DND-41 (cell line): ENCODE measurements around the gene PPP1R37.

Source experiments
- ATAC-seq: fragments of 200-7000 bp; cut with Tn5 transposase; 3 replicates; pipeline ENCODE4 v1.9.1; 2021; ENCODE audit warnings: low read depth; ENCODE audit not compliant: insufficient read depth
- DNase-seq: peaks from one replicate; pipeline ENCODE4 v3.0.0-alpha.2; 2020
- H2AFZ ChIP-seq: 2 replicates; pipeline ENCODE4 v1.6.0; 2012; ENCODE audit warnings: low read depth, low read length
- H3K27ac ChIP-seq: 2 replicates; pipeline ENCODE4 v1.5.1; 2012; ENCODE audit warnings: low read length, inconsistent platforms
- H3K27me3 ChIP-seq: fragments of 200-600 bp; sonication (generic); 2 replicates; pipeline ENCODE4 v1.6.0; 2012; ENCODE audit warnings: low read length, mild to moderate bottlenecking, inconsistent platforms; ENCODE audit not compliant: insufficient read depth, poor library complexity
- H3K36me3 ChIP-seq: 2 replicates; pipeline ENCODE4 v1.5.1; 2012; ENCODE audit warnings: low read length, inconsistent platforms; ENCODE audit not compliant: insufficient read depth
- H3K4me1 ChIP-seq: 2 replicates; pipeline ENCODE4 v1.5.1; 2012; ENCODE audit warnings: mild to moderate bottlenecking, low read length; ENCODE audit not compliant: insufficient read depth
- H3K4me2 ChIP-seq: 2 replicates; pipeline ENCODE4 v1.6.0; 2012; ENCODE audit warnings: mild to moderate bottlenecking, moderate library complexity, low read length, inconsistent platforms; ENCODE audit not compliant: insufficient read depth
- H3K4me3 ChIP-seq, 2 experiments: fragments of 200-600 bp in 1 of 2; shearing (Covaris generic) in 1 of 2; 2 replicates each; pipeline ENCODE4 v1.5.1; 2012 to 2016; ENCODE audit warnings: inconsistent platforms in 2 of 2, low read length in 2 of 2, mild to moderate bottlenecking in 2 of 2, low read depth in 1 of 2, moderate library complexity in 1 of 2
- H3K79me2 ChIP-seq: 2 replicates; pipeline ENCODE4 v1.6.0; 2012; ENCODE audit warnings: low read length, inconsistent platforms; ENCODE audit not compliant: insufficient read depth
- H3K9ac ChIP-seq: 2 replicates; pipeline ENCODE4 v1.6.0; 2012; ENCODE audit warnings: low read depth, mild to moderate bottlenecking, inconsistent platforms, low read length, moderate library complexity
- H3K9me3 ChIP-seq: 2 replicates; pipeline ENCODE4 v1.5.1; 2012; ENCODE audit warnings: low read length, moderate library complexity, mild to moderate bottlenecking, inconsistent platforms; ENCODE audit not compliant: insufficient read depth, severe bottlenecking
- H4K20me1 ChIP-seq: 2 replicates; pipeline ENCODE4 v1.6.0; 2012; ENCODE audit warnings: low read length; ENCODE audit not compliant: insufficient read depth
- EZH2 ChIP-seq: IDR thresholded peaks from 3 replicates; pipeline ENCODE4 v1.6.1; 2012; ENCODE audit warnings: borderline replicate concordance, low read depth, mild to moderate bottlenecking, moderate library complexity, low read length, inconsistent platforms; ENCODE audit not compliant: severe bottlenecking
- TF ChIP-seq, protein P1 (sequence below): IDR thresholded peaks from 2 replicates; pipeline ENCODE4 v1.5.1; 2012; ENCODE audit warnings: borderline replicate concordance, low read length, moderate library complexity, mild to moderate bottlenecking; ENCODE audit not compliant: poor library complexity, severe bottlenecking; ENCODE audit errors: extremely low read depth

The PPP1R37 gene

DNA sequence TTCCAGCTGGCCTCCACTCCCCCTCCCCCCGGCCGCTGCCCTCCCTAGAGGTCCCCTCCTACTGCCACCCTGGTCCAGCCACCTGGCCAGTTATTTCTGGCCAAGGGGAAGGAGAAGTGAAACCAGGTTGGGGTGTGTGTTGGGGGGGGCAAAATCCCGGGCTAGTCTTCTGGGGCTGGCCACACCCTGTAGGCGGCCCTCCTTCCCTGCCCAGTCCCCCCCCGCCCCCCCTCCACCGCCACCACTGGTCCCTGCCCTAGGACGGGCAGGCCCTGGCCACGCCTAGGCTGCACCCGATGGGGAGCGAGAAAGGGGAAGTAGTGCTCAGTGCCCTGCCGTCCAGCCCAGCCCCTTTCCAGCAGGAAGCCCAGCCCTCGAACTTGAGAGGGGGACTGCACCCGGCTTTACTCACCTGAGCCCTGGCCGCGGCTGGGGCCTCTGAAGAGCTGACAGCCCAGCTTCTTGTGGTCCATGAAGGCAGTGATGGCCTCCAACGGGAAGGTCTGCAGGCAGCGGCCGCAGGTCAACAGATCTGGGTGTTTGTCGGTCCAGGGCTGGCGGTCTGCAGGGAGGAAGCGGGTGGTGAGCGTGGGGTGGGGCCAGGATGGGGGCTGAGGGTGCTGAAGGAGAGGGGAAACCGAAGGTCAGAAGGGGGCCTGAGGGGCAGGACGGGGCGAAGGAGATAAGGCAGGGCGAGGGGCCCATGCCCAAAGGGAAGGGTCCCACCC lies 17.5 kb upstream of the PPP1R37 start:
- Histone ChIP-seq H3K4me1 (peaks cover 16% of the 10 kb centered on the region), H3K9ac (no peak overlapping the region), H3K36me3 (peaks cover 8% of the 10 kb centered on the region), H3K27me3 (no peaks in the 10 kb centered on the region), H3K4me3 (no peak overlapping the region), H3K27ac (no peak overlapping the region), H3K9me3 (no peaks in the 10 kb centered on the region), H2AFZ (no peak overlapping the region), H3K4me2 (no peak overlapping the region), H4K20me1 (peaks cover 9% of the 10 kb centered on the region; the same call in 1 of the 2 replicates), H3K79me2 (peaks cover 14% of the 10 kb centered on the region)
- TF ChIP-seq, protein P1, sequence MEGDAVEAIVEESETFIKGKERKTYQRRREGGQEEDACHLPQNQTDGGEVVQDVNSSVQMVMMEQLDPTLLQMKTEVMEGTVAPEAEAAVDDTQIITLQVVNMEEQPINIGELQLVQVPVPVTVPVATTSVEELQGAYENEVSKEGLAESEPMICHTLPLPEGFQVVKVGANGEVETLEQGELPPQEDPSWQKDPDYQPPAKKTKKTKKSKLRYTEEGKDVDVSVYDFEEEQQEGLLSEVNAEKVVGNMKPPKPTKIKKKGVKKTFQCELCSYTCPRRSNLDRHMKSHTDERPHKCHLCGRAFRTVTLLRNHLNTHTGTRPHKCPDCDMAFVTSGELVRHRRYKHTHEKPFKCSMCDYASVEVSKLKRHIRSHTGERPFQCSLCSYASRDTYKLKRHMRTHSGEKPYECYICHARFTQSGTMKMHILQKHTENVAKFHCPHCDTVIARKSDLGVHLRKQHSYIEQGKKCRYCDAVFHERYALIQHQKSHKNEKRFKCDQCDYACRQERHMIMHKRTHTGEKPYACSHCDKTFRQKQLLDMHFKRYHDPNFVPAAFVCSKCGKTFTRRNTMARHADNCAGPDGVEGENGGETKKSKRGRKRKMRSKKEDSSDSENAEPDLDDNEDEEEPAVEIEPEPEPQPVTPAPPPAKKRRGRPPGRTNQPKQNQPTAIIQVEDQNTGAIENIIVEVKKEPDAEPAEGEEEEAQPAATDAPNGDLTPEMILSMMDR, result no peak
- no peak for TF ChIP-seq EZH2
- ATAC-seq (no peak), DNase-seq (no peak)

DNA sequence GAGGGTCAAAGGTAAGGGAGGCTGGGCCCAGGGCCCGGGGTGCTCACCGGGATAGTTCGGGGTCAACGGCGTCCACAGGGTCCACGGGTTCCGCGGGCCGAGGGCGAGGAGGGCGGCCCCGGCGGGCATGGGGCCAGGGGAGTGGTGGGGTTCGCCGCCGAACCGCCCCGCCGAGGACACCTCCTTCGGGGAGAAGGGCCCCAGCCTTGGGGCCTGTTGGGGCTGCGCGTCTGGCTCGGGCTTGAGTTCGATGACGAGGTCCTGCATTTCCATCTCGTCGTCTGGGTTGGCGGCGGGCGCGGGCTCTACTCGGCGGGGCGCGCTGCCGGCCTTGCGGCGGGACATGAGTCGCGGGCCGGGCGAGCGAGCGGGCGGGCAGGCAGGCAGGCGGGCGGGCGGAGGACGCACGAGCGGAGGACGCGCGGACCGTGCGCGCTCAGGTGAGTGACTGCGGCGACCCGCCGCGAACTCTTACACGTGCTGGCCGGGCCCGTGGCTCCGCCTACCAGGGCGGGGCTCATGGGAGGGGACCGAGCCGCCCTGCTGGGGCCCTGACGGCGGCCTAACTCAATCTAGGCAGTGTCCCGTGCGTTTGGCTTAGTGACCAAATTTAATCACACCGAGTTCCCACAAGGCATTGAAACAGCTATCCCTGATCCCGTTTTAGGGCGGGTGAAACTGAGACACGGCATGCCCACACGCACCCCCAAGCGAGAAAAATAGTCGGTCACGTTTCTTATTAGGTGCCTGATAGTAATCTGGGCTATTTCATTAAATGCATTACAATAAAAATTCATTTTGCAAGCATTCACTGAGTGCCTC lies 16.7 kb upstream of the PPP1R37 start, which contains the start of gene ZNF296:
TSS of gene ZNF296 (minus strand) at position 450 of the 822 bp plus-strand sequence. CDS start at position 345, 105 bp downstream.
- peak within 1 kb of the TSS; percentile 40 for H2AFZ ChIP-seq

DNA sequence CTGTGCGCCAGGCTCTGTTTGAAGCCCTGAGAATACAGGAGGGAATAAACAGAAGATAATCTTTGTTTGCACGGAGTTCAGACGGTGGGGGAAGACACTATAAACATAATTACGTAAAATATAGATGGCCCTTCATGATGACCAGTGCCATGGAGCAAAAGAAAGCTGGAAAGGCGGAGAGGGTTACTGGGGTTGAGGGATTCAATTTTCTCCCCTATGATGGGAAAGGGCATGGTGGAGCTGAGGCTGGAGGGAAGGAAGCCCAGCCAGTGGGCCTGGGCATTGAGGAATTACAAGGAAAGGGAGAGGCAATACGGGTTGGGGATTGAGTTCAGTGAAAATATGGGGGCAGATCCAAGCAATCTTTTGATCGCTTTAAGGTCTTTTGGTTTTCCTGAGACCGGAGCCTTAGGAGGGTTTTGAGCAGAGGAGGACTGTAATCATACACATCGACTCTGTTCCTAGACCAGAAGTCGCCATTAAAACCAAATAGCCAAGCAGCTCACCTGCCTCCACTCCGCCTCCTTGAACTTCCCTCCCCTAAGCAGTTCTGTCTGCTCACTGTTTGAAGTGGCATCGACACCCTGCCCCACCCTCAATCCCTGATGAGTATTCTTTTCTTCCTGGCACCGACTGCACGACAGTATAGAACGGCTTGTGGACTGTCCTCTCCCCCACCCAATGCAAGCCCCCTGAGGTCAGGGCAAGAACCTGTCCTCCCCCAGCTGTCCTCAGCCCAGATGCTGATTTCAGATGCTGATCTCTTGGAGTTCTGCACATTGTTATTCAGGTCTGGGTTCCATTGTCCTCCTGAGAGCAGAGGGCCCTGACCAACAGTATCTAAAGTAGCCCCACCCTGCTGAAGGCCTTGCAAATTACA lies 15.9 kb upstream of the PPP1R37 start:
- no peak overlapping the region for H3K4me3 ChIP-seq

More for the DNA sequence above, 16.7 kb upstream of the PPP1R37 start, which contains the start of gene ZNF296:
- no peak within 1 kb of the TSS for H3K9ac ChIP-seq
- H3K9me3 ChIP-seq, result no peaks in the 10 kb centered on the region
- ATAC-seq (no peak), DNase-seq (no peak)
- H3K27me3 ChIP-seq, result no peaks in the 10 kb centered on the region
- peaks cover 23% of the 10 kb centered on the region for H3K4me1 ChIP-seq
- TF ChIP-seq EZH2, result no peak
- TF ChIP-seq, protein P1, result no peak
- no peak within 1 kb of the TSS for H3K4me3 ChIP-seq
- no peak within 1 kb of the TSS for H3K27ac ChIP-seq
- H3K36me3 ChIP-seq, result peaks cover under 1% of the 10 kb centered on the region; the same call in 1 of the 2 replicates
- H3K4me2 ChIP-seq, result no peak within 1 kb of the TSS
- peaks cover 22% of the 10 kb centered on the region for H3K79me2 ChIP-seq
- peaks cover 8% of the 10 kb centered on the region; the same call in 1 of the 2 replicates for H4K20me1 ChIP-seq

More for the DNA sequence above, 15.9 kb upstream of the PPP1R37 start:
- peaks cover 10% of the 10 kb centered on the region for H4K20me1 ChIP-seq
- no peak overlapping the region for H3K27ac ChIP-seq
- H3K4me1 ChIP-seq, result peaks cover 26% of the 10 kb centered on the region
- no peak for ATAC-seq
- H3K9ac ChIP-seq, result no peak overlapping the region
- no peaks in the 10 kb centered on the region for H3K9me3 ChIP-seq
- H3K27me3 ChIP-seq, result no peaks in the 10 kb centered on the region
- peaks cover 7% of the 10 kb centered on the region for H3K36me3 ChIP-seq
- DNase-seq, result no peak
- TF ChIP-seq EZH2, result no peak
- TF ChIP-seq, protein P1, result no peak
- peak overlapping the region; percentile 40 for H2AFZ ChIP-seq
- no peak overlapping the region for H3K4me2 ChIP-seq
- peaks cover 30% of the 10 kb centered on the region for H3K79me2 ChIP-seq
